ENCODE results near the gene C12orf43. TPM values are rescaled to one million over a fixed set of nuclear protein-coding genes. Genes with fewer than 3 reads are reported as not detected.

The C12orf43 gene
- total RNA-seq, 4 donors from 2014 or later = 7.0 to 32.2 (median 18.0) TPM

- Histone ChIP-seq H3K4me3 (no peak overlapping the region), H3K36me3 (peaks cover 0 to 14% (median 2%) of the 10 kb centered on the region in 4 donors), H3K9me3 (no peaks in the 10 kb centered on the region), H3K4me1 (no peaks in the 10 kb centered on the region), H3K27me3 (no peaks in the 10 kb centered on the region), H3K27ac (no peak overlapping the region)
- intact Hi-C loops (cut with DNase I; ENCODE audit: low total_unique reads) (no loop called here), in situ Hi-C loops (cut with MboI; ENCODE audit: low pct_ligation_motif_present in 1 of 4, low pct_unique_long_range_greater_than_20kb in 1 of 4, low sequenced_read_pairs in 3 of 4) (no loop called here)
- WGBS, 2 donors (ENCODE audit: low coverage in 1 of 2) = 80 to 97% methylated on average over 1 to 8 of the region's 8 CpGs
- TF ChIP-seq EP300 (IDR thresholded peaks at IDR 0.05; ENCODE audit: low read depth) (no peak), CTCF (IDR thresholded peaks at IDR 0.05) (no peak), POLR2A (IDR thresholded peaks at IDR 0.05) (no peak), POLR2AphosphoS5 (IDR thresholded peaks at IDR 0.05) (no peak)
- DNase-seq = no peak
These were observed 7.8 kb downstream of the C12orf43 start for GRCh38 chr12:121008347-121009098.

GRCh38 chr12:121005346-121005815 is 10.9 kb downstream of the C12orf43 start:
- in situ Hi-C loops (cut with MboI; ENCODE audit: low pct_ligation_motif_present in 1 of 4, low pct_unique_long_range_greater_than_20kb in 1 of 4, low sequenced_read_pairs in 3 of 4) = no loop called here
- peak; percentile 72 for DNase-seq
- H3K27me3 ChIP-seq = no peaks in the 10 kb centered on the region
- no peak overlapping the region for H3K27ac ChIP-seq
- WGBS, 2 donors (ENCODE audit: low coverage in 1 of 2) = 67% methylated on average over 9 of the region's 9 CpGs; no CpG with 5 or more reads in 1 of the 2 donors
- no peaks in the 10 kb centered on the region for H3K4me1 ChIP-seq
- peaks cover 0 to 14% (median 2%) of the 10 kb centered on the region in 4 donors for H3K36me3 ChIP-seq
- H3K9me3 ChIP-seq = no peaks in the 10 kb centered on the region
- intact Hi-C loops (cut with DNase I; ENCODE audit: low total_unique reads) = no loop called here
- peak; percentile 53 to 77 (median 65) for TF ChIP-seq CTCF (IDR thresholded peaks at IDR 0.05)
- TF ChIP-seq POLR2A (IDR thresholded peaks at IDR 0.05) = no peak
- no peak for TF ChIP-seq EP300 (IDR thresholded peaks at IDR 0.05; ENCODE audit: low read depth)
- peak in 2 of 3 donors; percentile 18 to 22 for TF ChIP-seq POLR2AphosphoS5 (IDR thresholded peaks at IDR 0.05)
- no peak overlapping the region for H3K4me3 ChIP-seq

- in situ Hi-C loops (cut with MboI; ENCODE audit: low pct_ligation_motif_present in 1 of 4, low pct_unique_long_range_greater_than_20kb in 1 of 4, low sequenced_read_pairs in 3 of 4) = no loop called here
- no peak for TF ChIP-seq POLR2AphosphoS5 (IDR thresholded peaks at IDR 0.05)
- no peak for TF ChIP-seq CTCF (IDR thresholded peaks at IDR 0.05)
- no peak for TF ChIP-seq POLR2A (IDR thresholded peaks at IDR 0.05)
- TF ChIP-seq EP300 (IDR thresholded peaks at IDR 0.05; ENCODE audit: low read depth) = no peak
- Histone ChIP-seq H3K27ac (no peak overlapping the region), H3K9me3 (no peaks in the 10 kb centered on the region), H3K36me3 (peaks cover 0 to 13% (median 2%) of the 10 kb centered on the region in 4 donors), H3K4me3 (no peak overlapping the region), H3K27me3 (no peaks in the 10 kb centered on the region), H3K4me1 (no peaks in the 10 kb centered on the region)
- WGBS, 2 donors (ENCODE audit: low coverage in 1 of 2) = 76 to 90% methylated on average over 3 to 16 of the region's 16 CpGs
- DNase-seq = no peak
- intact Hi-C loops (cut with DNase I; ENCODE audit: low total_unique reads) = no loop called here
These were observed 12.0 kb downstream of the C12orf43 start for GRCh38 chr12:121004253-121004815.

GRCh38 chr12:121003650-121004049 is 12.6 kb downstream of the C12orf43 start:
- TF ChIP-seq POLR2AphosphoS5 (IDR thresholded peaks at IDR 0.05) (peak in 1 of 3 donors; percentile 9), POLR2A (IDR thresholded peaks at IDR 0.05) (no peak), CTCF (IDR thresholded peaks at IDR 0.05) (peak in 4 of 5 experiments; percentile 34 to 66 (median 46))
- in situ Hi-C loops (cut with MboI; ENCODE audit: low pct_ligation_motif_present in 1 of 4, low pct_unique_long_range_greater_than_20kb in 1 of 4, low sequenced_read_pairs in 3 of 4) (no loop called here), intact Hi-C loops (cut with DNase I; ENCODE audit: low total_unique reads) (no loop called here)
- H3K36me3 ChIP-seq = peaks cover 0 to 7% (median 0%) of the 10 kb centered on the region in 4 donors
- H3K9me3 ChIP-seq = no peaks in the 10 kb centered on the region
- DNase-seq = peak; percentile 57
- 52% methylated on average over 4 of the region's 4 CpGs; no CpG with 5 or more reads in 1 of the 2 donors for WGBS, 2 donors (ENCODE audit: low coverage in 1 of 2)
- no peaks in the 10 kb centered on the region for H3K4me1 ChIP-seq
- H3K27ac ChIP-seq = no peak overlapping the region
- no peak overlapping the region for H3K4me3 ChIP-seq
- H3K27me3 ChIP-seq = no peaks in the 10 kb centered on the region
